Astrocyte of the hippocampus (primary cell): ENCODE data around the gene PARD6G.

Source experiments
- DNase-seq: peaks from one replicate; pipeline ENCODE4 v3.0.0; 2011; ENCODE audit warnings: low read depth, low spot score

PARD6G gene

DNA sequence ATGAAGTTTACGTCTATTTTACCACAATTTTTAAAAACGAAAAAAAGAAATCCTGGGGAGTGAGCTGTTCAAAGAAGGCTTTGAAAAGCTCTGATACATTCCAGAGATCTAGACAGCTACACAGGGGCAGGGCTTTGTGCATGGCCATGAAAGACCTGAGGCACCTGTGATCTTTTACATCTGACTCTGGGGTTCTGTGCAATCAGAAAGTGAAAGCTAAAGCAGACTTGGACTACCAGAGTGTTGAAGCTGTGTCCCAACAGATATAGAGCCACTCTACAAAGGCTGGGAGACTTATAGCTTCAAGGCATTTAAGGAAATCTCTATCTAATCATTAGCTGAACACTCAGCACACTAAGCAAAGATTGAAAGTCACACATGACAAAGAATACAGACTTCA, 34.1 kb downstream of the PARD6G start:
- no peak for DNase-seq

DNA sequence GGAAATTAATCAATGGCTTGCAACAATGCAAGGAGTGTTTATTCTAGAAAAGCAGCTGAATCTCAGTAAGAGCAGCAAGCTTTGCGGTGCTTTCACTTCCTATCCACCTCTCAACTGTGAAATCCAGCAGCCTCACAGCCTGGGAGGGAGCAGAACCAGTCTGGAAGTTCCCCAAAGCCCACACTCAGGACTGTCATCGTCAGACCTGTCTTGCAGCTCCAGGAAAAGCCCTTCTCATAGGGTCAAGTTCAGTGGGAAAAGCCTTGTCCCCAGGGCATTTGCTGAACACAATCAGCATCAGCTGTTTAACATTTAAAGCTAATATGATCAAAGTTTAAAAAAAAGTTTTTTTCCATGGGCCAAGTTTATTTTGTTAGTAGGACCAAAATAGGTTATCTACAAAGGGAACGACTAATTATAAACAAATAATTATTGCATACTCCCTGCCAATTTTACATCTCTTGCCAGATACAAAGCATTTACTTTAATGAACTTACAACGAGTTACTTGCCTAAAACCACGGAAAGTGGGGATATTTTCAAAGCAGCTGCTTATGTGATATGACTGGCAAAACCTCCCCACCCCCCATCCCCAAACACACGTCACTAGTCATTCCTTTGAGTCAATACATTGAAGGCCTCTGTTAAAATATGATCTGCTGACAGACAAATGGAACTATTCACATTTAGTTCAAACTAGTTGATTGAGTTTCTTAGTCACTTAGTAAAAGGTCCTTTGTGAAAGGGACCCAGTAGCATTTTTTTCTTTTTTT, 36.8 kb downstream of the PARD6G start:
- peak; percentile 17 for DNase-seq

DNA sequence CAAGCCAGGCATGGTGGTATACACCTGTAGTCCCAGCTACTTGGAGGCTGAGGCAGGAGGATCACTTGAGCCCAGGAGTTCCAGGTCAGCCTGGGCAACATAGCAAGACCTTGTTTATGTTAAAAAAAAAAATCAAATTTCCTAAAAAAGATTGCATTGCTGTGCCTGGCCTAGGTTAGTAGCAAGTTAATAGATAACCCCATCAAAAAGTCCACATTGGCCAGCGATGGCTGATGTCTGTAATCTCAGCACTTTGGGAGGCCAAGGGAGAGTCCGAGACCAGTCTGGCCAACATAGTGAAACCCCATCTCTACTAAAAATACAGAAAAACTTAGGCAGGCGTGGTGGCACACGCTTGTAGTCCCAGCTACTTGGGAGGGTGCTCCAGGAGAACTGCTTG, 38.7 kb downstream of the PARD6G start:
- no peak for DNase-seq

DNA sequence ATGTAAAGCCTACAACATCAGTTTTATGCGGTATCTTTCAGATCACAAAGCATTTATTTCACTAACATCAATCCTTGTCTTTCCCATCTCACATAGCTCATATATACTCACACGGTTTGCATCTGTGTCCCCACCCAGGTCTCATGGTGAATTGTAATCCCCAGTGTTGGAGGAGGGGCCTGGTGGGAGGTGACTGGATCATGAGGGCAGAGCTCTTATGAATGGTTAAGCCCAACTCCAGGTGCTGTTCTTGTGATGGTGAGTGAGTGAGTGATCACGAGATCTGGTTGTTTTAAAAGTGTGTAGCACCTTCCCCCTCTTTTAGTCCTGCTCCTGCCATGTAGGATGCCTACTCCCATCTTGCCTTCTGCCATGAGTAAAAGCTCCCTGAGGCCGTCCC, 42.0 kb downstream of the PARD6G start:
- DNase-seq: no peak

DNA sequence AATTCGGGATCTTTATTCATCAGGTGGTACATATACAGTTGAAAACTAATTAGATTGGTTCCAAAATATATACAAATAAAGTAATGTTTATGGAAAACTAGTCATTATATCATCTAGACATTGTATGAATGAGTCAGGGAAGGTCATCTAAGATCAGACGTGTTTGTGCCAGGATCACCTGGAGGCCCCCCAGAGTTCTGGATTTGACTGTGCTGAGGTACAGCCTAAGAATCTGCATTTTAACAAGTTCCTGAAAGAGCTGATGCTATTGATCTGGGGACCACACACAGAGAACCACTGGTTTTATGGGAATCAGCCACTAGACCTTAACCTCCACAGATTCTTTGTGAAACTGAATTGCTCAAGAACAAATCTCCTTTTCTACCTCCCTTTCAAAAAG, 43.2 kb downstream of the PARD6G start:
- DNase-seq: no peak

DNA sequence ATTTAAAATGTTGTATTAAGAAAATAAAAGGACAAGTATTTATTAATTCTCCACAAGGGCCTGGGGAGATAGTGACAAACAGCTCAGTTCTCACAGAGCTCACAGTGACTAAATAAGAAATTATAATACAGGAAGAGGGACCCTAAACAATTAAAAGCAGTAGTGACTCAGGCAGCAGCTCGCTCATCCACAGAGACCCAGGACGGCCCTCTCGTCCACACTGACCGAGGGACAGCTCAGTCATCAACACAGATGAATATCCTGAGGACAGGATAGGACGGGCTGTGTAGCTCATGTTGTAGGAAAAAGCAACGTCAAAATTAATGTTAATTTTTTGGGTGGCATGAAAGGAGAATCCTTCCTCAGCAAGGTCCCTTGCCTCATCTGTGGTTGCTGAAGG, 44.1 kb downstream of the PARD6G start:
- no peak for DNase-seq

DNA sequence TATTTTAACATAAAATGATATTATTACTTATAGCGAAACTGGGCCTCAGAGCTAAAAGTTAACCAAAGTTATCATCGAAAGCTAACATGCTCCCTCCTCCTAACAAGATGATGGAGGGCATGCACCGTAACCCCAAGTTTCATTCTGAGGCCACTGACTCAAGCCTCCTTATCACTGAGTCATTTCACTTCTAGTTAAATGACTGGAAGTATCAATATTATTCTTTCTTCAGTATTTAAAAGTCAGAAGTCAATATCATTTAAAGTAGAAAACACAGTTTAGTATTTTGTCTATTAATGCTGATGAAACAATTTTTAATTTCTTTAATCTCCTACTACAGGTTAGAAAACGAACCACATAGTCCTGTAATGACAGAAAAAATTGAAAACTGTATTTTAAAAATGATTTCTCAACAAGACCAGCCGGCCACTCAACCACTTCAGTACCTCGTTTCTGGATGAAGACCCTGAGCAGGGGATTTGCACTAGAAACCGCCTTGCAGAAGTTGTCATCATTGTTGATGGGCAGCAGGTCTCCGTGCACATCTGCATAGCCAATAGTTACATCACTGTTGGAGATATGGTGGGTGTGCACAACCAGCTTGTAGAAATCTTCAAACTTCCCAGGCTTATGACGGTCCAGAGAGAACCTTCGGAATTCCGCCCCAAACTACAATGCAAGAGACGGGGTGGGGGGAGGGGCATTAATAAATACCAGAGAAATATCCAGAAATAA, 44.9 kb downstream of the PARD6G start:
- DNase-seq: no peak

DNA sequence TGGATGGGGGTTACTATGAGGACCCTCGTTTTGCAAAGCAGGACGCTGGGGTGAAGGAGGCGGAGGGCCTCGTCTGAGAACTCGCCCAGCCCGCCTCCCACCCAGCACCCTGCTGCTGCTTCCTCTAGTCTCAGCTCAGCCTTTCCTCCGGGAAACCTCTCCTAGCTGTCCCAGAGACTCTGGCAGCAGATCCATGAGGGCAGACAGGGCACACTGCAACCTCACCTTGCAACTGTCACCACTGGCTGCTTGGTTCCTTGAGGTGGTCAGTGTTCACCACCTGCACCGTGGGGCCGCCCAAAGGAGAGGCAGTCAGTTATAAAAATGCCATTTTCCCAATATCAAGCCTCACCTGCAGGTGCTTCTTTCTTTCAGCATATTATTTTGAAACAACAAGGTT, 45.6 kb downstream of the PARD6G start:
- DNase-seq: no peak

DNA sequence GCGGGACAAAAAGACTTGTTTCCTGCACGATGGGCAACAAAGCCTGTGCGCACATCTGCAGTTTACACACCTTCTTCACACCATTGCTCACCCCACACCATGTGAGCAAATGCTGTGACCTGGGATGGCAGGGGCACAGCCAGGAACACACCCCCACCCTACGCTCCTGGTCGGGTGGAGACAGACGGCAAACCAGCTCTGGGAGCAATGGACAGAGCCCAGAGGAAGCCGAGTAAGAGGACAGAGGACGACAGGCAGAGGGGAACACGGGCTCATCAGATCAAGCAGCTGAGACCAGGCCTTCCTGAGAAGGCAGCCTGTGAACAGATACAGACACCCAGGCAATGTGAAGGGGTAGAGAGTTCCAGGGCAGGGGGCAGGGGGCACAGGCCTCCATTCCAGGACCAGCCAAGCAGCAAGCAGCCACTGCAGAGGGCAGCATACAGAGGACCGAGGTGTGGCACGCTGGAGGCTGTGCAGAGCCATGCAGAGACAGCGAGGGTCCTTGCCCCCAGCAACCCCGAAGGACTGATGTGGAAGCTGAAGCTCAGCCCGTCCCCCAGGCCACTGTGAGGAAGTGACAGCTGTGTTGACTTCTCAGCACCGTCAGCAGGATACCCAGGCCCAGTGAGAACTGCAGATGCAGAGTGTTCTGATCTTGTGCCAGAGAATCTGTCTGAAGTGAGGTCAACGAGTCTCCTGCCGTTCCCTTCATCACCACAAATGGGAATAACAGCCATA, 46.2 kb downstream of the PARD6G start:
- DNase-seq: peak; percentile 39

DNA sequence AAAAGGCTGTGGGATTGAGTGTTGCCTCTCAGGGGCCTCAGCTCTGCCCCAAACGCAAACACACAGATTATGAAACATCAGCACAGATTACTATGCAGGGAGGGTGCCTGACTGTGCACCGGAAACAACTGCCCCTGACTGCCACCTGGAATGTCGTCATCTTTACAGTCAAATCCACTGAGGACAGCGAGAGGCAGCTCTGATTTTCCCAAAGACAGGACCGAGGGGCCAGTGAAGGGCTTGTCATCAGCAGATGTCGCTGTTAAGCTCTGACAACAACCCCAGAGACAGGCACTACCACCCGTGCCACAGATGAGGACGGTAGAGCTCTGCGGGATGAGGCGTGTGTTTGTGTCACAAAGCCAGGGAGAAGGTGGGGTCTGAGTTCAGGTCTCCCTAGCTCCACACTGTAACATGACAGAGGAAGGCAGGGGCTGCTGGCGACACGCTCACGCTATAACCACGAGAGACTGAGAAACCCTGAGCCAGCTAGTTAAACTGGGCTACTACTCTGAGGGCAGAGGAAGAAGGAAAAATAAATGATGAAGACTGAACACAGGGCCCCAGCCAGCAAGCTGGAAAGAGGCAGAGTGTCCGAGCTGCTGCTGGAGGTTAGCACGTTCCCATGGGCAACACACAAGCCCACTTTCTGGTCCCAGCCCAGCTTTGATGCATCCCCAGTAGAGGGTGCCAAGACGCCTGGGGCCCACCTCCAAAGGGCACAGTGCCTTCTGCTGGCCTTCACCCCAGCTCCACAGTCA, 47.0 kb downstream of the PARD6G start:
- no peak for DNase-seq

DNA sequence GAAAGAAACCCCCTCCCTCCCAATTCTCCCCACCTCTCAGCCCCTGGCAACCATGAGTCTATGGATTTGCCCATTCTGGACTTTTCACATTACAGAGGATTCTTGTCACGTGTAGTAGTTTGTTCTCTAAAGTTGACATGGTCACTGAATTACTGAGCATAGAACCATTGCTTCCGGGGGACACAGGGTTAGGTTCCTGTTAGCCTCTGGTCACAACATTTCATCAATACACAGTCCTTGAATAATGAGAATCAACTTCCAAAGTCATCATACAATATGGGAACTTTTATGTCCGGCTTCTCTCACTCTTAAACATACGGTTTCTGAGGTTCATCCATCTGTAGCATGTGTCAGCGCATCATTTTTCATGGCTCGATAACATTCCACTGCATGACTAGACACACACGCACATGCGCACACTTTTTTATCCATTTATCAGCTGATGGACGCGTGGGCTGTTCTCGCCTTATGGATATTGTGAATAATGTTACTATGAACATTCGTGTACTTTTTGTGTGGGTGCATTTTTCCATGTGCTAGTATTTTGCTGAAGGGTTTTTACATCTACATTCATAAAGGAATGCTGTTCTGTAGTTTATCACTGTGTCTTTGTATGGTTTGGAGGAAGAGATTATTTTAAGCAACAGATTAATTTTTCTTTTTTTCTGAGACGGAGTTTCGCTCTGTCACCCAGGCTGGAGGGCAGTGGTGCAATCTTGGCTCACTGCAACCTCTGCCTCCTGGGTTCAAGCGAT, 48.1 kb downstream of the PARD6G start:
- DNase-seq: no peak

DNA sequence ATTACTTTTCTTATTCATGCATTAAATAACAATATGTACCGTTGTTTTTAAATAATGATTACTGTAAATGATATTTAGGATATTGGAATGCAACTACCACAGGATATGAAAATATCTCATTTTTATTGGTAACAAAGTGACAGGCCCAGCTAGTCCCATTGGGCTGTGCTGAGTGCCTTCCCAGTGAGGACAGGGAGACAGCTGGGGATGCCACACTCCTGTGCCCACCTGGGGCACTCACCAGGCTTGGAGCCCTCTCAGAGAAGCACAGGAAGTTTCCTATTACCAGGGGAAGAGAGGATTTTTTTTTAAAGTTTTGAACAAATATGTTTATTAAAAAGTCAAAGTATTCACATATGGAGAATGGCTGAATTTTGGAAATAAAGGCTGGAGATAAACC, 48.9 kb downstream of the PARD6G start:
- DNase-seq: no peak

DNA sequence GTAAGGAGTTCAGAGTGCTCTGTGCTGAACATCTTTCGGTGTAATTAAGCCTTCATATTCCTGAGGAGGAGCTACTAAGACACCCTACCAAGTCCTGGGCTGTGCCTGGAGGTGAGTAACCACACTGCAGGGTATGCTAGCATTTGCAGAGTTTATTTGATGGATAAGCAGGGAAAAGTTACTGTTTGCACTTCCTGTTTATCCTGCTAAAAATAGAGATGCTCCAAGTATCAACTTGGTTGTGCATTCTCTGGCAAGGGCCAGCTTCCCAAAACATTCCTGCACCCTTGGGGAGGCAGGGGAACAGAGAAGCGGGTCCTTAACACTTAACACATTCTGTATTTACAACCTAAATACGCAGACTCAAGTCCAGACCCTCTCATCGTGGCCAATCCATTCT, 49.8 kb downstream of the PARD6G start:
- DNase-seq: no peak

DNA sequence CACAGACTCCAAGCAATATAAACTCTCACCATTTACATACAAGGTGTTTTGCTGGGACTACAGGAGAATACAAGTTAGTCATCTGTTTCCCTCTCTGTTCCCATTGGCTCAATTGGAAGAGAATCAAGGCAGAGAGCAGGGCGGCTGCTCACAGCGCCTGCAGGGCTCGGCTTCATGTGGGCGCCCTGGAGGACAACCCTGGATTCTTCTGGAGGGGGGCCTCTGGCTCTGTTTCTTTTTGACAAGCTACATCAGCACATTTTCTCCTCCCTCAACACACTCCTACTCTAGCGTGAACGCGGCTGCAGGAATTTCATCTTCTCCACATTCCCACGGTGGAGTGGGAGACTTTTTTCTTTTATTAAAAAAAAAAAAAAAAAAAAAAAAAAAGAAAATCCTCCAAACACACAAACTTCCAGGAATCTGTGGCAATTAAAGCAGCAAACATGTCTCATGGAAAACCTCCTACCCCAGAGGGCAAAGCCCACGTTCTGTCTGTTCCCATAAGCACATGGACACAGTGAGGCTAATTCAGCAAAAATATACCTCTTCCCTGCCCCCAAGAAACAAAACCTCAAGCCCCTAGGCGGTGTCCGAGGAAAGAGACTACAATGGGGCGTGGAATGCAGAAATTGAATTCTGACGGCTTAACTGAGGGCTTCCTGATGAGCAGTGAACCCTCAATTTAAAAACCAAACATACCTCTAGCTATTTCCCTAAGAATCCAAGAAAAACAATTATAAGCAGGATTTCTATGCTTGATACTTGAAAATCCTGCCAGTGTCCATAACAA, 50.6 kb downstream of the PARD6G start:
- peak; percentile 81 for DNase-seq

DNA sequence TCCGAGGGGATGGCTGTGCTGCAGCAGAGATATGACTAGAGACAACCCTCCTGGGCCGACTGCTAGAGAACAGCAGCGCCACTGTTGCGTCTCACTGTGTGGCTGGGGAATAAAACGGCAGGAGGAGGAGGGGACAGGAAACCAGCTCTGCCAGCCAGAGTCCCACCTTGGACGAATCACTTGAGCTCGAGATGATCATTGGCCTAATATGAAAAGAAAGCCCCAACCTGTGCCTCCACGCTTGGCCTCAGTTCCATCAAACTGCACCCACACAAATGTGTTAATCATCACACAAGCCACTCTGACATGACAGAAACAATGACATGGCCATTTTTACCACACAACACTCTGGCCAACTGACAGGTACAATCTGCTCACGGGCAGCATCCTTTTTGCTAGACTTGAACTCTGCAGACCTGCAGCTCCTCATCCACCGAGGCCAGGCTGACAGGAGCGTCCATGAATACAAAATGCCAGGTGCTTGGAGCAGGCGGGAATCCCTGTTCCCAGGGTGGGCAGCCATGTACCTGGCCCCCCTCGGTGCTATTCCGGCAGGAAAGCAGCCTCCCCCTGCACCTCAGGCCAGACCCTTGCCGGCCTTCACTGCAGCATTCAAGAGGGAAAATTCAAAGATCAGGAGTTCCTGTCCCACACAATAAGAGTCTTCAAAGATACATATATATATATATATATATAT, 52.3 kb downstream of the PARD6G start:
- DNase-seq: no peak

DNA sequence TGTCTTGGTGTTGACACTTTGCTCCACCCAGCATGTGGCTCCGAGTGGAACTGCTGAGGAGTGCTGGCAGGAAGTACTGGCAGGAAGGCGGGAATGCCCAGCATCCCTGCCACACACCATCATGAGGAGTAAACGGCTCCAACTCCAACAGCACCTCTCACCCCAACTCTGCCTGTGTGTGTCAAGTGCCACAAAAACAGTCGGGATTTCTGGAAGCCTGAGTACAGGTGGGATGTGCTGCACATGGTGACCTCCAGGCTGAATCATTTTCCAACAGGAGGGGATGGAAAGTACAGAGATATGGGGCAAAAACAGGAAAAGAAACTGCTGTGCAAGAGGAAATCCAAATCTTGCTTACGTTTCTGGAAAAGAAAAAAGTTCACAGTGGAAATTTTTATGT, 53.6 kb downstream of the PARD6G start:
- no peak for DNase-seq

DNA sequence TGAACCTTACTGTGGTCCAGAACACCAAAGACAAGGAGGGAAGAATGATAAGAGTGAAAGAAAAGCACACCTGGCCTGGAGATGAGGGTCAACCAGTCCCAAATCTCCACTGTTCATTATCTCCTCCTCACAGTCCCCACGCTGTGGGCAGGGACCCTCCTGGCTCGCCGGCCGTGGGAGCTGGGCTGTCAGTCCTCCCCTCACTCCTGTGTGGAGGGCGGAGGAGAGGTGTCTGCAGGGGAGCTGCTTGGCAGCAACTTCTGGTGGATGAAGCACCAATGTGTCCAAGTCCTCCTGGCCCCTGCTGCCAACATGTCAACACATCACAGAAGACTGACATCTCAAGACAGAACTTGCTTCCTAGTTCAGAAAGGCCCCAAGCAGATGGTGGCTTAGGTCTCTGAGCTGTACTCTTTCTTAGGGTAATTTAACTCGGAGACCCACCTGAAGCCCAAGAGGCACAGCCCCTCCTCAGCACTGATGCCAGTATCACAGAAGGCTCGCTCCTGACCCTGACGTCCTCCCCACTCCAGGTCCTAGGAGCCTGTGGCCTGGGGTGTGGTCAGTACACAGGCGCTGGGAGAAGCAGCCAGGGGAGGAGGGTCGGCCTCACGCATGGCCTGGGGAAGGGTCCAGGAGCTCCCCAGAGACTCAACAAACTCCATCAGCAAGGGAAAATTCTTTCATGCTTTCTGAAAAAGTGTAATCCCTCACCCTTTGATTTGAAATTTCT, 54.5 kb downstream of the PARD6G start:
- no peak for DNase-seq

DNA sequence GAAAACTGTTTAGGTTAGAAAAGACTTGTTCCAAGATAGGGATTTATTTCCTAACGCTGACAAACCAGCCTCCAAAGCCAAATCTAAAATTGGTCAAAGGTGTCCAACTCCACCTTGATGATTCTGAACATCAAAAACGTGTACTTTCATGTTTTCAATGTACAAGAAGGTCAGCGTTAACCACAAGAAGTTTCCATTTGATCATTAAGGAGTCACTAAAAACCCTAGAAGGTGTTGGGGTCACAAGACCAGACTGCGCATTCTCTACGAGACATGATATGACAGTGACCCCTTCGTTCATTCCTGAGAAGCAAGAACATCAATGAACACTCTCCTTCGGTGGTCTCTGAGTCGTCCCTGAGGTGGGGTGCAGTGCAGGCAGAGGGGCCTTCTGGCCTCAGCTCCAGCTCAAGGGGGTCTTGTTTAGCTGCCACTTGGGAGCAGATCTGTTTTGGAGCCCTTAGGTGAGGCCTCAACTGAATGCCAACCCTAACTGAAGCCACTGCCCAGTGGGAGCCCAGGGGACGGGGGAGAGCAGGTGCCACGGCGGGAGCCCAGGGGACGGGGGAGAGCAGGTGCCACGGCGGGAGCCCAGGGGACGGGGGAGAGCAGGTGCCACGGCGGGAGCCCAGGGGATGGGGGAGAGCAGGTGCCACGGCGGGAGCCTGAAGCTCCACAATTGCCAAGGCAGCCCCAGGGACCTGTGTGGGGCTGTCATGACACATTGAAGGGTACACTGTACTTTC, 55.2 kb downstream of the PARD6G start:
- no peak for DNase-seq
